ENCODE results near the gene LCNL1.
A peak's percentile ranks its signal among the peaks of the same experiment; 100 is the strongest.

LCNL1 gene

GRCh38 chr9:136982232-136983051, at the start of gene LCNL1:
TSS of gene LCNL1 (plus strand) at chr9:136982993. CDS start at chr9:136983587, 594 bp downstream.
- DNase-seq (ENCODE audit: low spot score) = no peak

GRCh38 chr9:136934277-136934676, 48.5 kb upstream of the LCNL1 start:
- no peak for DNase-seq (ENCODE audit: low spot score)

GRCh38 chr9:136935651-136936050, 47.1 kb upstream of the LCNL1 start:
- DNase-seq (ENCODE audit: low spot score) = no peak

- no peak for DNase-seq (ENCODE audit: low spot score)
Measured at GRCh38 chr9:136936645-136937170, 46.1 kb upstream of the LCNL1 start.

- DNase-seq (ENCODE audit: low spot score) = no peak
Measured at GRCh38 chr9:136937186-136938001, 45.4 kb upstream of the LCNL1 start.

GRCh38 chr9:136939431-136939995, 43.3 kb upstream of the LCNL1 start:
- DNase-seq (ENCODE audit: low spot score) = no peak

- no peak for DNase-seq (ENCODE audit: low spot score)
Measured at GRCh38 chr9:136939996-136940525, 42.7 kb upstream of the LCNL1 start.

GRCh38 chr9:136940526-136941230, 42.1 kb upstream of the LCNL1 start:
- DNase-seq (ENCODE audit: low spot score) = no peak

GRCh38 chr9:136941231-136942111, 41.3 kb upstream of the LCNL1 start:
- DNase-seq (ENCODE audit: low spot score) = no peak

GRCh38 chr9:136942112-136942880, 40.5 kb upstream of the LCNL1 start:
- DNase-seq (ENCODE audit: low spot score) = no peak

- no peak for DNase-seq (ENCODE audit: low spot score)
Measured at GRCh38 chr9:136942881-136943230, 39.9 kb upstream of the LCNL1 start.

- DNase-seq (ENCODE audit: low spot score) = no peak
Measured at GRCh38 chr9:136943291-136944211, 39.2 kb upstream of the LCNL1 start.

- peak; percentile 91 for DNase-seq (ENCODE audit: low spot score)
Measured at GRCh38 chr9:136944212-136944518, 38.6 kb upstream of the LCNL1 start.

- DNase-seq (ENCODE audit: low spot score) = peak; percentile 100
Measured at GRCh38 chr9:136944519-136945332, 38.1 kb upstream of the LCNL1 start, which contains the start of the genes C8G and FBXW5. TSS of gene C8G (plus strand) at chr9:136945243. CDS start at chr9:136945321, 78 bp downstream. TSS of gene FBXW5 (minus strand) at chr9:136944738. CDS start at chr9:136944083, 655 bp downstream.

- no peak for DNase-seq (ENCODE audit: low spot score)
Measured at GRCh38 chr9:136945333-136946227, 37.2 kb upstream of the LCNL1 start.

- DNase-seq (ENCODE audit: low spot score) = no peak
Measured at GRCh38 chr9:136946228-136947027, 36.4 kb upstream of the LCNL1 start.

All from hepatic stellate cell (primary cell).